Measurements from ENCODE around the gene SFI1. TPM values are rescaled to one million over a fixed set of nuclear protein-coding genes. Genes with fewer than 3 reads are reported as not detected.
A peak's percentile ranks its signal among the peaks of the same experiment; 100 is the strongest.

The SFI1 gene
- total and polyA plus RNA-seq, 2 donors (not counting 1 experiment from before 2014, with no cell fraction given) = 80.2 to 182 TPM

DNA sequence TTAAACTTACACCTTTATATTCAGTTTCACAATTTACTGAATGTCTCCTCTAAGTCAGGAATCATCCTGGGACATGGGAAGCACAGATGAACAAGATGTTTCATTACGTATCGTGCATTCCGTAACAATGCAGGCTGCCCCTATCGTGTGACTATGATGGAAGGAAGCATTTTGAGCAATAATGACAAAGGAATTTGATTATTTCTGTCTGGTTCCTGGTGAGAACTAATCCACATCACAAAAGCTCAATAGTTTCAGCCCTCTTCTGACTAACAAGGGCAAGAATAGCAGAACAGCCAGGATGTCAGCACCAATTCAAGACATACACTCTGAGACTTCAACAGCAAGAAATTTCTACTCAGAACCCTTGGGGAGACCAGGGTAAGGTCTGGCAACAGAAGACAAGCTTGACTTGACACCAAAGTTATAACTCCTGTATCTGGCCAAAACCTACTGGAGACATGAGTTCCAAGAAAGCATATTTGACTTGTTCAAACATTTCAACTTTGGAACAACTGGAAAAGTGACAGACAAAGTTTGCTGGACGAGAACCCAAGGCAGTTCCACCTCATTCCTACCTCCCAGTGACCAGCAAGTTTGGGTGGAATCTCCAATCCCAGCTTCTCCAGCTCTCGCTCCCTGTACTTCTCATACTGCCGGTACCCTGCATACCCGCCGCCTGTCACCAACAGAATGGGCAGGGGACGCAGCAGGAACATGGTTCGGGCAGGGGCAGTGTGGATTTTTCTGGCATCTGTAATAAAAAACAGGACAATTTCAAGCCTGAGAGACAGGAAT, 151.4 kb downstream of the SFI1 start:
- Mint-ChIP-seq H3K4me1 (peaks cover 39% of the 10 kb centered on the region), H3K4me3 (no peak overlapping the region), H3K27me3 (no peaks in the 10 kb centered on the region), H3K9me3 (ENCODE audit: insufficient read depth) (no peaks in the 10 kb centered on the region), H3K27ac (no peak overlapping the region)
- Histone ChIP-seq H3K79me2 (ENCODE audit: control insufficient read depth, insufficient read depth, low read length) (peaks cover 70% of the 10 kb centered on the region), H3K27me3 (replicated peaks in 1 of 4; ENCODE audit: control extremely low read depth in 1 of 4, control insufficient read depth in 3 of 4, insufficient read depth in 4 of 4, low read length in 3 of 4) (no peaks in the 10 kb centered on the region), H4K20me1 (ENCODE audit: control insufficient read depth, insufficient read depth, low read length, poor library complexity, severe bottlenecking) (peaks cover 4% of the 10 kb centered on the region), H3K4me2 (replicated peaks; ENCODE audit: low read depth, low read length, poor library complexity, severe bottlenecking) (no peak overlapping the region), H3K4me3 (ENCODE audit: control extremely low read depth in 1 of 5, extremely low read depth in 1 of 5, insufficient read depth in 1 of 5, low read depth in 2 of 5, low read length in 4 of 5) (no peak overlapping the region), H2AFZ (ENCODE audit: insufficient read depth, low read depth, low read length, poor library complexity, severe bottlenecking) (no peak overlapping the region), H3K9me3 (ENCODE audit: control extremely low read depth in 1 of 3, control insufficient read depth in 2 of 3, insufficient read depth in 1 of 3, low read length in 2 of 3) (no peaks in the 10 kb centered on the region), H3K27ac (ENCODE audit: low read length in 2 of 2) (no peak overlapping the region), H3K9ac (ENCODE audit: low read length) (no peak overlapping the region), H3K4me1 (ENCODE audit: control insufficient read depth in 2 of 2, insufficient read depth in 2 of 2, low read length in 2 of 2) (peaks cover 3 to 13% of the 10 kb centered on the region in 2 donors), H3K36me3 (replicated peaks in 1 of 2; ENCODE audit: control extremely low read depth in 1 of 2, control insufficient read depth in 1 of 2, extremely low read depth in 1 of 2, insufficient read depth in 2 of 2, low read length in 1 of 2) (peaks cover 11 to 53% of the 10 kb centered on the region in 2 experiments)
- DNase-seq = no peak
- CTCF ChIA-PET = interaction anchor here (1.3 to 1.8 kb wide), 2 partner anchors 29 to 91 kb away, joined by 3 to 6 read pairs; no protein-coding TSS in a partner anchor
- POLR2A ChIA-PET = no interaction called here
- WGBS (ENCODE audit: insufficient coverage) = over 99% methylated on average over 7 of the region's 11 CpGs
- TF ChIP-seq, protein P1, sequence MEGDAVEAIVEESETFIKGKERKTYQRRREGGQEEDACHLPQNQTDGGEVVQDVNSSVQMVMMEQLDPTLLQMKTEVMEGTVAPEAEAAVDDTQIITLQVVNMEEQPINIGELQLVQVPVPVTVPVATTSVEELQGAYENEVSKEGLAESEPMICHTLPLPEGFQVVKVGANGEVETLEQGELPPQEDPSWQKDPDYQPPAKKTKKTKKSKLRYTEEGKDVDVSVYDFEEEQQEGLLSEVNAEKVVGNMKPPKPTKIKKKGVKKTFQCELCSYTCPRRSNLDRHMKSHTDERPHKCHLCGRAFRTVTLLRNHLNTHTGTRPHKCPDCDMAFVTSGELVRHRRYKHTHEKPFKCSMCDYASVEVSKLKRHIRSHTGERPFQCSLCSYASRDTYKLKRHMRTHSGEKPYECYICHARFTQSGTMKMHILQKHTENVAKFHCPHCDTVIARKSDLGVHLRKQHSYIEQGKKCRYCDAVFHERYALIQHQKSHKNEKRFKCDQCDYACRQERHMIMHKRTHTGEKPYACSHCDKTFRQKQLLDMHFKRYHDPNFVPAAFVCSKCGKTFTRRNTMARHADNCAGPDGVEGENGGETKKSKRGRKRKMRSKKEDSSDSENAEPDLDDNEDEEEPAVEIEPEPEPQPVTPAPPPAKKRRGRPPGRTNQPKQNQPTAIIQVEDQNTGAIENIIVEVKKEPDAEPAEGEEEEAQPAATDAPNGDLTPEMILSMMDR (IDR thresholded peaks at IDR 0.05) = no peak
- TF ChIP-seq EZH2 (IDR thresholded peaks at IDR 0.05; ENCODE audit: borderline replicate concordance, insufficient read depth, low read depth, low read length, poor library complexity, severe bottlenecking) = no peak
- ATAC-seq (ENCODE audit: low read depth) = no peak
- intact Hi-C loops (cut with micrococcal nuclease) = no loop called here

- H3K27ac ChIP-seq (ENCODE audit: low read length in 2 of 2) = no peak overlapping the region
- H2AFZ ChIP-seq (ENCODE audit: insufficient read depth, low read depth, low read length, poor library complexity, severe bottlenecking) = no peak overlapping the region
- no peak overlapping the region for H3K9ac ChIP-seq (ENCODE audit: low read length)
- no peaks in the 10 kb centered on the region for H3K9me3 ChIP-seq (ENCODE audit: control extremely low read depth in 1 of 3, control insufficient read depth in 2 of 3, insufficient read depth in 1 of 3, low read length in 2 of 3)
- H3K4me3 Mint-ChIP-seq = peak overlapping the region; percentile 12
- H3K4me1 ChIP-seq (ENCODE audit: control insufficient read depth in 2 of 2, insufficient read depth in 2 of 2, low read length in 2 of 2) = peaks cover 16 to 33% of the 10 kb centered on the region in 2 donors
- intact Hi-C loops (cut with micrococcal nuclease) = no loop called here
- no peak overlapping the region for H3K27ac Mint-ChIP-seq
- peaks cover 11 to 46% of the 10 kb centered on the region in 2 experiments for H3K36me3 ChIP-seq (replicated peaks in 1 of 2; ENCODE audit: control extremely low read depth in 1 of 2, control insufficient read depth in 1 of 2, extremely low read depth in 1 of 2, insufficient read depth in 2 of 2, low read length in 1 of 2)
- H3K4me1 Mint-ChIP-seq = peaks cover 58% of the 10 kb centered on the region
- ChIA-PET POLR2A (no interaction called here), CTCF (interaction anchor here (1.1 kb wide), 1 partner anchor 13 kb away, joined by 3 read pairs; no protein-coding TSS in a partner anchor)
- peaks cover 85% of the 10 kb centered on the region for H3K79me2 ChIP-seq (ENCODE audit: control insufficient read depth, insufficient read depth, low read length)
- TF ChIP-seq, protein P1 (IDR thresholded peaks at IDR 0.05) = no peak
- TF ChIP-seq EZH2 (IDR thresholded peaks at IDR 0.05; ENCODE audit: borderline replicate concordance, insufficient read depth, low read depth, low read length, poor library complexity, severe bottlenecking) = no peak
- no peaks in the 10 kb centered on the region for H3K27me3 ChIP-seq (replicated peaks in 1 of 4; ENCODE audit: control extremely low read depth in 1 of 4, control insufficient read depth in 3 of 4, insufficient read depth in 4 of 4, low read length in 3 of 4)
- H3K4me2 ChIP-seq (replicated peaks; ENCODE audit: low read depth, low read length, poor library complexity, severe bottlenecking) = no peak overlapping the region
- no peak overlapping the region for H3K4me3 ChIP-seq (ENCODE audit: control extremely low read depth in 1 of 5, extremely low read depth in 1 of 5, insufficient read depth in 1 of 5, low read depth in 2 of 5, low read length in 4 of 5)
- 80% methylated on average over 1 of the region's 6 CpGs for WGBS (ENCODE audit: insufficient coverage)
- H3K27me3 Mint-ChIP-seq = no peaks in the 10 kb centered on the region
- H3K9me3 Mint-ChIP-seq (ENCODE audit: insufficient read depth) = no peaks in the 10 kb centered on the region
- H4K20me1 ChIP-seq (ENCODE audit: control insufficient read depth, insufficient read depth, low read length, poor library complexity, severe bottlenecking) = peaks cover 27% of the 10 kb centered on the region
- DNase-seq (no peak), ATAC-seq (ENCODE audit: low read depth) (peak; percentile 22)
Measured at GRCh38 chr22:31650391-31650790, 154.1 kb downstream of the SFI1 start.

Data from B cell (primary cell).